Measurements from ENCODE around the gene CACNA2D3.

GRCh38 chr3:54596087-54596486, 473.7 kb downstream of the CACNA2D3 start:
- no peak for TF ChIP-seq CTCF (IDR thresholded peaks at IDR 0.05)
- TF ChIP-seq POLR2A (IDR thresholded peaks at IDR 0.05): no peak
- no peak for TF ChIP-seq EP300 (IDR thresholded peaks at IDR 0.05)

Data from tibial nerve (tissue), 4 donors.